ENCODE results near the gene CFAP70.

- TF ChIP-seq CTCF (IDR thresholded peaks at IDR 0.05) (no peak), POLR2A (IDR thresholded peaks at IDR 0.05) (no peak), EP300 (IDR thresholded peaks at IDR 0.05) (no peak), POLR2AphosphoS5 (IDR thresholded peaks at IDR 0.05) (no peak)
Observed at GRCh38 chr10:73205890-73206289, 152.8 kb downstream of the CFAP70 start.
